ENCODE results near the gene HLA-E. TPM values are rescaled to one million over a fixed set of nuclear protein-coding genes. Genes with fewer than 3 reads are reported as not detected.
"Not testable (repeated sequence)": the region's sequence is repeated elsewhere in the genome, so short reads cannot be mapped to it uniquely, and the experiment has no call there.

Gene HLA-E
- total RNA-seq, 5 donors from 2014 or later (not counting 1 experiment from before 2014, with no cell fraction given) = 1,114 to 1,417 (median 1,253) TPM

GRCh38 chr6:30515944-30516753 lies 26.8 kb downstream of the HLA-E start:
- Mint-ChIP-seq H3K36me3 (peaks cover 11% of the 10 kb centered on the region), H3K4me3 (peak overlapping the region; percentile 84 to 89 (median 85)), H3K4me1 (peaks cover 63 to 73% (median 68%) of the 10 kb centered on the region in 3 donors), H3K27ac (peak overlapping the region; percentile 98 to 99), H3K9me3 (peaks cover 0 to 7% (median 5%) of the 10 kb centered on the region in 3 donors), H3K27me3 (no peaks in the 10 kb centered on the region)
- Histone ChIP-seq H3K27me3 (replicated peaks in 1 of 2; ENCODE audit: control insufficient read depth in 2 of 2, extremely low read depth in 1 of 2, insufficient read depth in 2 of 2, low read length in 1 of 2) (no peaks in the 10 kb centered on the region), H3K4me1 (ENCODE audit: control insufficient read depth in 1 of 2, extremely low read depth in 1 of 2, insufficient read depth in 2 of 2, low read length in 2 of 2) (peaks cover 37 to 84% of the 10 kb centered on the region in 2 experiments), H3K4me3 (ENCODE audit: control insufficient read depth in 1 of 2, extremely low read depth in 1 of 2, low read length in 1 of 2) (peak overlapping the region; percentile 45 to 62), H3K27ac (ENCODE audit: low read length) (peak overlapping the region; percentile 93), H3K9me3 (no peaks in the 10 kb centered on the region), H3K36me3 (ENCODE audit: control insufficient read depth in 2 of 2, extremely low read depth in 1 of 2, insufficient read depth in 1 of 2, low read length in 1 of 2) (no peaks in the 10 kb centered on the region)
- DNase-seq (peak; percentile 73 to 97 (median 90)), ATAC-seq (replicated peaks in 1 of 4) (peak; percentile 86 to 89 (median 88))
- ChIA-PET POLR2A (interaction anchor here (0.6 to 1.0 kb wide), 12 partner anchors 13 to 302 kb away, joined by 3 to 11 read pairs (median 4); no protein-coding TSS in a partner anchor), CTCF (interaction anchor here (0.6 to 1.6 kb wide), 14 partner anchors 14 to 843 kb away, joined by 3 to 13 read pairs (median 4); no protein-coding TSS in a partner anchor)
- WGBS (ENCODE audit: insufficient coverage) = 2% methylated on average over 17 of the region's 33 CpGs

GRCh38 chr6:30516754-30517076 lies 27.4 kb downstream of the HLA-E start:
- peak overlapping the region; percentile 93 for H3K27ac ChIP-seq (ENCODE audit: low read length)
- H3K4me1 Mint-ChIP-seq = peaks cover 61 to 70% (median 67%) of the 10 kb centered on the region in 3 donors

DNA sequence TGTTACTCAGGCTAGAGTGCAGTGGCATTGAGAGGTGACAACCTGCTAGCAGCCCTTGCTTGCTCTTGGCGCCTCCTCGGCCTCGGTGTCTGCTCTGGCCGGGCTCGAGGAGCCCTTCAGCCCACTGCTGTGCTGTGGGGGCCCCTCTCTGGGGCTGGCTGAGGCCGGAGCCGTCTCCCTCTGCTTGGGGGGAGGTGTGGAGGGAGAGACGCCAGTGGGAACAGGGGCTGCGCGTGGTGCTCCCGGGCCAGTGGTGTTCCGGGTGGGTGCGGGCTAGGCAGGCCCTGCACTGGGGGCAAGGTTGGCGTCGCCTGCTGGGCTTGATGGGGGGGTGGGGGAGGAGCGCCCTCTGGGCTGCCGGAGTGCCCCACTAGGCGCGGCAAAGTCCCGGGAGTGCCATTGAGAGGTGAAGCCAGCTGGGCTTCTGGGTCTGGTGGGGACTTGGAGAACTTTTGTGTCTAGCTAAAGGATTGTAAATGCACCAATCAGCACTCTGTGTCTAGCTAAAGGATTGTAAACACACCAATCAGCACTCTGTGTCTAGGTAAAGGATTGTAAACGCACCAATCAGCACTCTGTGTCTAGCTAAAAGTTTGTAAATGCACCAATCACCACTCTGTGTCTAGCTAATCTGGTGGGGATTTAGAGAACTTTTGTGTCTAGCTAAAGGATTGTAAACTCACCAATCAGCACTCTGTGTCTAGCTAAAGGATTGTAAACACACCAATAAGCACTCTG lies 28.6 kb downstream of the HLA-E start:
- Mint-ChIP-seq H3K4me3 (peak overlapping the region in 2 of 3 donors; percentile 36 to 89), H3K9me3 (peaks cover 2 to 12% (median 7%) of the 10 kb centered on the region in 3 donors), H3K27ac (peak overlapping the region; percentile 82 to 86), H3K4me1 (peaks cover 60 to 67% (median 60%) of the 10 kb centered on the region in 3 donors), H3K36me3 (peaks cover 18% of the 10 kb centered on the region)
- H3K27me3 ChIP-seq (replicated peaks in 1 of 2; ENCODE audit: control insufficient read depth in 2 of 2, extremely low read depth in 1 of 2, insufficient read depth in 2 of 2, low read length in 1 of 2); H3K27me3 Mint-ChIP-seq; H3K4me3 ChIP-seq (ENCODE audit: control insufficient read depth in 1 of 2, extremely low read depth in 1 of 2, low read length in 1 of 2); H3K9me3 ChIP-seq; ATAC-seq (replicated peaks in 1 of 4); POLR2A ChIA-PET; DNase-seq; H3K36me3 ChIP-seq (ENCODE audit: control insufficient read depth in 2 of 2, extremely low read depth in 1 of 2, insufficient read depth in 1 of 2, low read length in 1 of 2): not testable (repeated sequence)
- CTCF ChIA-PET = interaction anchor here (0.6 to 1.6 kb wide), 6 partner anchors 9 to 81 kb away, joined by 3 to 11 read pairs (median 6); no protein-coding TSS in a partner anchor
- WGBS (ENCODE audit: insufficient coverage) = 96% methylated on average over 11 of the region's 21 CpGs
- Histone ChIP-seq H3K4me1 (ENCODE audit: control insufficient read depth in 1 of 2, extremely low read depth in 1 of 2, insufficient read depth in 2 of 2, low read length in 2 of 2) (peaks cover 23 to 71% of the 10 kb centered on the region in 2 experiments), H3K27ac (ENCODE audit: low read length) (peak overlapping the region; percentile 34)

More at GRCh38 chr6:30516754-30517076, 27.4 kb downstream of the HLA-E start:
- not testable (repeated sequence) for H3K27me3 ChIP-seq (replicated peaks in 1 of 2; ENCODE audit: control insufficient read depth in 2 of 2, extremely low read depth in 1 of 2, insufficient read depth in 2 of 2, low read length in 1 of 2); ATAC-seq (replicated peaks in 1 of 4); H3K27me3 Mint-ChIP-seq; H3K9me3 Mint-ChIP-seq; DNase-seq; H3K9me3 ChIP-seq; H3K36me3 ChIP-seq (ENCODE audit: control insufficient read depth in 2 of 2, extremely low read depth in 1 of 2, insufficient read depth in 1 of 2, low read length in 1 of 2)
- peak overlapping the region; percentile 98 to 99 for H3K27ac Mint-ChIP-seq
- peaks cover 12% of the 10 kb centered on the region for H3K36me3 Mint-ChIP-seq
- ChIA-PET CTCF (interaction anchor here (0.6 to 1.6 kb wide), 13 partner anchors 13 to 842 kb away, joined by 3 to 13 read pairs (median 4); no protein-coding TSS in a partner anchor), POLR2A (interaction anchor here (0.6 to 1.0 kb wide), 11 partner anchors 13 to 302 kb away, joined by 3 to 10 read pairs (median 4); no protein-coding TSS in a partner anchor)
- WGBS (ENCODE audit: insufficient coverage) = no CpG with 5 or more reads among the region's 9 CpGs
- H3K4me3 Mint-ChIP-seq = peak overlapping the region; percentile 84 to 89 (median 85)
- H3K4me1 ChIP-seq (ENCODE audit: control insufficient read depth in 1 of 2, extremely low read depth in 1 of 2, insufficient read depth in 2 of 2, low read length in 2 of 2) = peaks cover 31 to 83% of the 10 kb centered on the region in 2 experiments
- peak overlapping the region in 1 of 2 donors; percentile 45 for H3K4me3 ChIP-seq (ENCODE audit: control insufficient read depth in 1 of 2, extremely low read depth in 1 of 2, low read length in 1 of 2)

GRCh38 chr6:30518505-30519145 lies 29.3 kb downstream of the HLA-E start:
- peak in 25 of 35 experiments; percentile 23 to 65 (median 45) for DNase-seq
- Mint-ChIP-seq H3K36me3 (peaks cover 19% of the 10 kb centered on the region), H3K9me3 (peaks cover 7 to 12% (median 9%) of the 10 kb centered on the region in 3 donors), H3K4me3 (peak overlapping the region; percentile 24 to 53 (median 36)), H3K4me1 (peaks cover 60 to 67% (median 63%) of the 10 kb centered on the region in 3 donors), H3K27ac (peak overlapping the region; percentile 82 to 86)
- H3K27me3 ChIP-seq (replicated peaks in 1 of 2; ENCODE audit: control insufficient read depth in 2 of 2, extremely low read depth in 1 of 2, insufficient read depth in 2 of 2, low read length in 1 of 2); H3K9me3 ChIP-seq; H3K36me3 ChIP-seq (ENCODE audit: control insufficient read depth in 2 of 2, extremely low read depth in 1 of 2, insufficient read depth in 1 of 2, low read length in 1 of 2); ATAC-seq (replicated peaks in 1 of 4); H3K27me3 Mint-ChIP-seq; POLR2A ChIA-PET: not testable (repeated sequence)
- Histone ChIP-seq H3K4me3 (ENCODE audit: control insufficient read depth in 1 of 2, extremely low read depth in 1 of 2, low read length in 1 of 2) (peak overlapping the region in 1 of 2 donors; percentile 8), H3K4me1 (ENCODE audit: control insufficient read depth in 1 of 2, extremely low read depth in 1 of 2, insufficient read depth in 2 of 2, low read length in 2 of 2) (peaks cover 21 to 65% of the 10 kb centered on the region in 2 experiments), H3K27ac (ENCODE audit: low read length) (peak overlapping the region; percentile 34)
- WGBS (ENCODE audit: insufficient coverage) = 48% methylated on average over 15 of the region's 19 CpGs
- CTCF ChIA-PET = interaction anchor here (0.6 to 1.6 kb wide), 5 partner anchors 9 to 80 kb away, joined by 3 to 6 read pairs (median 5); no protein-coding TSS in a partner anchor

DNA sequence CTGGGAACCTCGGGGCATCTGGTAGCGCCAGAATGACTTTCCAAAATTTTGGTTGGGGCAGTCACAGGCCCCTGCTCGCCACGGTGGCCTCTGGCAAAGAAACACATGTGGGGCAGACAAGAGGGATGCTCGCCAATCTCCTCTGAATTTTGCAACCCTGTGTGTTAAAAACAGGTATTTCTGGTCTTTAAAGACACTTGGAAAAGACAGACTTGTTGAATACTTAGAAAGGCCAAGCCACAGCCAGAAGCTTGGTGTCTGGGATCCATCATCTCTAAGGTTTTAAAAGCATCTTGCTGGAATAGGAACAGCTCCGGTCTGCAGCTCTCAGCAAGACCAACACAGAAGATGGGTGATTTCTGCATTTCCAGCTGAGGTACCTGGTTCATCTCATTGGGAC lies 31.2 kb downstream of the HLA-E start:
- Histone ChIP-seq H3K4me3 (ENCODE audit: control insufficient read depth in 1 of 2, extremely low read depth in 1 of 2, low read length in 1 of 2) (no peak overlapping the region), H3K36me3 (ENCODE audit: control insufficient read depth in 2 of 2, extremely low read depth in 1 of 2, insufficient read depth in 1 of 2, low read length in 1 of 2) (no peaks in the 10 kb centered on the region), H3K27me3 (replicated peaks in 1 of 2; ENCODE audit: control insufficient read depth in 2 of 2, extremely low read depth in 1 of 2, insufficient read depth in 2 of 2, low read length in 1 of 2) (no peaks in the 10 kb centered on the region), H3K27ac (ENCODE audit: low read length) (no peak overlapping the region), H3K4me1 (ENCODE audit: control insufficient read depth in 1 of 2, extremely low read depth in 1 of 2, insufficient read depth in 2 of 2, low read length in 2 of 2) (peaks cover 12 to 51% of the 10 kb centered on the region in 2 experiments), H3K9me3 (no peaks in the 10 kb centered on the region)
- POLR2A ChIA-PET = interaction anchor here in 1 of 2 donors (0.5 kb wide), 1 partner anchor 25 kb away, joined by 7 read pairs; no protein-coding TSS in a partner anchor
- peaks cover 23% of the 10 kb centered on the region for H3K36me3 Mint-ChIP-seq
- whole genome bisulfite sequencing (ENCODE audit: insufficient coverage) = 100% methylated on average over 5 of the region's 6 CpGs
- H3K4me3 Mint-ChIP-seq = peak overlapping the region in 1 of 3 donors; percentile 53
- H3K27me3 Mint-ChIP-seq = no peaks in the 10 kb centered on the region
- peaks cover 7 to 19% (median 10%) of the 10 kb centered on the region in 3 donors for H3K9me3 Mint-ChIP-seq
- no peak for DNase-seq
- ATAC-seq (replicated peaks in 1 of 4) = no peak
- peak overlapping the region in 1 of 2 donors; percentile 39 for H3K27ac Mint-ChIP-seq
- CTCF ChIA-PET = no interaction called here
- peaks cover 53 to 67% (median 61%) of the 10 kb centered on the region in 3 donors for H3K4me1 Mint-ChIP-seq
